ENCODE results near the gene GAST.
A peak's percentile ranks its signal among the peaks of the same experiment; 100 is the strongest.

Gene GAST

GRCh38 chr17:41717408-41718286 lies 5.5 kb downstream of the GAST start:
- no peak for DNase-seq

- no peak for DNase-seq
These were observed 6.1 kb downstream of the GAST start for GRCh38 chr17:41718287-41718645.

- DNase-seq = no peak
These were observed 10.1 kb downstream of the GAST start for GRCh38 chr17:41722231-41722630.

- no peak for DNase-seq
These were observed 11.8 kb downstream of the GAST start for GRCh38 chr17:41723801-41724475.

GRCh38 chr17:41724476-41725050 lies 12.4 kb downstream of the GAST start:
- DNase-seq = no peak

- no peak for DNase-seq
These were observed 13.0 kb downstream of the GAST start for GRCh38 chr17:41725134-41725533.

- DNase-seq = no peak
These were observed 15.9 kb downstream of the GAST start for GRCh38 chr17:41728056-41728455.

- no peak for DNase-seq
These were observed 18.3 kb downstream of the GAST start for GRCh38 chr17:41730479-41730878.

GRCh38 chr17:41731836-41732235 lies 19.7 kb downstream of the GAST start:
- DNase-seq = no peak

- no peak for DNase-seq
These were observed 21.4 kb downstream of the GAST start for GRCh38 chr17:41733348-41734138.

- DNase-seq = no peak
These were observed 22.2 kb downstream of the GAST start, which contains the start of gene HAP1 for GRCh38 chr17:41734139-41734948. HAP1 (minus strand) TSS chr17:41734643; CDS start chr17:41734634, 9 bp downstream.

- no peak for DNase-seq
These were observed 22.8 kb downstream of the GAST start for GRCh38 chr17:41734949-41735313.

- no peak for DNase-seq
These were observed 23.6 kb downstream of the GAST start for GRCh38 chr17:41735744-41736143.

- peak in 1 of 5 donors; percentile 26 for DNase-seq
These were observed 25.0 kb downstream of the GAST start for GRCh38 chr17:41736983-41737679.

- DNase-seq = no peak
These were observed 25.5 kb downstream of the GAST start for GRCh38 chr17:41737680-41738023.

GRCh38 chr17:41738077-41738800 lies 26.1 kb downstream of the GAST start:
- peak; percentile 46 to 75 (median 61) for DNase-seq

GRCh38 chr17:41738801-41739112 lies 26.6 kb downstream of the GAST start:
- DNase-seq = no peak

GRCh38 chr17:41739661-41740352 lies 27.7 kb downstream of the GAST start:
- DNase-seq = no peak

GRCh38 chr17:41740506-41740905 lies 28.4 kb downstream of the GAST start:
- DNase-seq = no peak

GRCh38 chr17:41741709-41742108 lies 29.6 kb downstream of the GAST start:
- DNase-seq = no peak
